ENCODE data around the gene TNN.
A peak's percentile ranks its signal among the peaks of the same experiment; 100 is the strongest.

TNN gene

DNA sequence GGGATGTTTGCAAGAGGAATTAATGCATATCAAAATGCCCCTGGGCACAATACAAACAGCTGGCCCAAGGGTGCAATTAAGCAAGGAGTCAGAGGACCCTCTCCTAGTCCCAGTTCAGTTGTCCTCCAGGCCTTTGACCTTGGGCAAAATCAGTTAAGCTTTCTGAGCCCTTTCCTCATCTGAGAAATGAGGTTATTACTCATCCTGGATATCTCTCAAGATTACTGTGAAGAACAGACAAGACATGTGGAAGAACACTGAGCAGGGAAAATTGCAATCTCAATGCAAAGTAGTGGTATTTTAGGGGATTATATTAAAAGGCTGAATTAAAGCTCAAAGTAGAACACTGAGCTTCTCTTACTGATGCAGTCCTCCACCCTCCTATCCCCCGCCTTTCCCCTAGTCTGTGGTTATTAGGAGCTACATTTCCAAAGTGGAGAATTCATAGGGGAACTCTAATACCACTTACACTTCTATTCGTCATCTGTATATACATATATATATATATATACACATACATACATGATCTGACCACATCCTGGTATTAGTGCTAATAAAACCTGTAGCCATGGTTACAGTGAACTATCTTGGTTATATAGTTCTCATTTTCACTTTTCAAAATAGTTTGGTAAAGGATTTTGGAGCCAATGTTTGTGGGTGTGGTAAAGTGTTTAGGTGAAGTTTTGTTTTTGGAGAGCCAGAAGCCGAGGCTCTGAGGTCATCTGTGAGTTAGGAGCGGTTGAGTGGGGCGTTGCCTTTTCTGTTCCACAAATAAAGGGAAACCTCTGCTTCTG is 106.9 kb downstream of the TNN start:
- peak; percentile 25 for DNase-seq (ENCODE audit: low spot score)

DNA sequence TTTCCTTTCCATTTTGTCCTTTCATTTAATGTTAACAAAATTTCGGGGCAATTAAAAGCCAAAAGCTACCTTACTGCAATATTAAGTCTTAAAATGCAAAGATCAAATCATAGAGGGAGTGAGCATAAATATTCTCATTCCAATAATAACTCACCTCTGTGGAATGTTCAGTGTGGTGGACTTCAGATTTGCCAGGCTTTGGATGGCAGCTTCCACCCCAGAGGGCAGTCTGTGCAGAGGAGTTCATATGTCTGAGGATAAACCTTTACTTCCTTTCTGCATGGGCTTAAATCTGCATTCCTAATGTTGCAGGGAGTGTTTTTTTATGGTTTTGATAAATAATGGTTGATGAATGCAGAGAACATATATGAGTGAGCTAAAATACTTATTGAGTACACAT is 108.6 kb downstream of the TNN start:
- DNase-seq (ENCODE audit: low spot score), result no peak

DNA sequence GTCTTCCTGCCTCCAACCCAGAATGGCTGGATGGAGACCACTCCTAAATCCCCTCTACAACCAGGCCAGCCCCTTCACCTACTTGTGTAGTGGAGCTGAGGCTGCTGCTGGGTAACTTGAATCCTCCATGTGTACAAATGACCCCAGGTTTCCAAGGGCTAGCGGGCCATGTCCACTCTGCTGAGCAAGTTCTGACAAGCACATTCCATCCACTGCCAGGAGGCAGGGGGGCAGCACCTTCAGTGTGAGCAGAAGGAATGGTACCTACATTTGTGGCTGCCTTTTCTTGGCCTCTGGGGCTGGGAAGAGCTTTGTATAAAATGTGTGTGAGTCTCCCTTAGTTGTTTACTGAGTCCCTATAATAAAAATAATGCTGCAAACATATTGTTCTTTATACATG is 110.4 kb downstream of the TNN start:
- DNase-seq (ENCODE audit: low spot score), result no peak

DNA sequence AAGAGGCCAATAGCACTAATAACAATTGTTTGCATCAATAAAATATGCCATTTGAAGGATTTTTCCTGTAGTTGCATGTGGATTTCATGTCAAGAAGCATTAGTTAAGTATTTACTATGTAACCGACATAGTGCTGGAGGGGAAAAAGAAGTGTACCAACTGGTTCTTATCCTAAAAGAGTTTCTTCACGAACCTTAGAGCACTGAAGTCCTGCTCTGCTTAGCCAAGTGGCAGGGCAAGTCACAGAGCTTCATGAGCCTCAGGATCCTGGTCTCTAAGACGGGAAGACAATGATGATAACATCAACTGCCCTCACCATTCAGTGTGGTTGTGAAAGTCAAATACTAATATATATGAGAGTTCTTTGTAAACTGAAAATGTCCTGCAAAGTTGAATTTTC is 110.8 kb downstream of the TNN start:
- no peak for DNase-seq (ENCODE audit: low spot score)

DNA sequence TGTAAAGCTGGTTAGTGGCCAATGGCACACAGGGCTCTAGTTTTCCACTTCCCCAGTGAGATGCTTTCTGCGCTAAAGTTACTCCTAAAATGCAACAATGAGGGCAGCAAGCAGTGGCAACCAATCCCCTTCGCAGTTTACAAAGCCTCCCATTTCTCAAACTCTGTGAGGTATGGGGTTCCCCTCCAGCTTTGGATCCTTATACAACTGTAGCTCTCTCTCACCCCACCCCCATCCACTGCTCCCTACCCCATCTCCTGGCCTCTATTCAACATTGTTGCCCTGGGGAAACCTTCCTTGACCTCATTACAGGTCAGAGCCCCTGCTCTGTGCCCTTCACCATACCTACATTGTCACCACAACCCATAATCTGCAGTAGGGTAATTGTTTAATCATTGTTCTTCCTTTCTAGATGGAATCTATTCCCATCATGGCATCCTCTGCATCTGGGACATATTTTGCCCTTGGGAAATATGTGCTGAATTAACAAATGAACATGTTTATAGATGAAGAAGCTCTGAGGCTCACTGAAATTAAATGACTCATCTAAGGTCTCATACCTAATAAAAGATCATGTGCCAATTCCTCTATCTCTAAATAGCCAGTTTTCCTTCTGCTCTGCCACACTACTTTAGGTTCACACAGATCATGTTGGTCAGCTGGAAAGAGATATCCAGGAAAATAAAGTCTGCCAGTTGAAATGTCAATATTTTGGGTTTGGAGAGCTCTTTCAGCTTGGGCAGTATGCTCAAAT is 112.4 kb downstream of the TNN start:
- no peak for DNase-seq (ENCODE audit: low spot score)

DNA sequence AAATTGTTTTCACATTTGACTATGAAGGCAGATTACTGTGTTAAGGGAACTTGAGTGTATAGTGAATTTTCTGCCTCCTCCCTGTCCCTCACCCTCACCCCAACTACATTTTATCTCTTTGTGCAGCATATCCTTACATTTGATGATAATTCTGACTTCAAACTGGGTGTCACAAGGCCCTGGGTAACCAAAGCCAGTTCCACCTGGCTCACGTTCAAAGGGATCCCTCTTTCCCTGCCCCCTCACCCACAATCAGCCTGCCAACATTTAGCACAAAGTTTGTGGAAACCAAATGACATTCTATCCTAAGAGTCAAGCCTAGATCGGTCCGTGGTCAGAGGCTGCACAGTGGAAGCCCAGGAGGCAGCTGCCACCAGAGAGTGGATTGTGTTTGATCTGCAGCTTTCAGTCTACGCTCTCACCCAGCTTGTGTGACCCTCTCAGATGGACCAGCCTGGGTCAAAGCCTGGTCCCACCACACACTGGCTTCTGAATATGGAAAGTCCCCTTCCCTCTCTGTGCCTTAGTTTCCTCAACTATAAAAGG is 114.6 kb downstream of the TNN start:
- DNase-seq (ENCODE audit: low spot score), result no peak

DNA sequence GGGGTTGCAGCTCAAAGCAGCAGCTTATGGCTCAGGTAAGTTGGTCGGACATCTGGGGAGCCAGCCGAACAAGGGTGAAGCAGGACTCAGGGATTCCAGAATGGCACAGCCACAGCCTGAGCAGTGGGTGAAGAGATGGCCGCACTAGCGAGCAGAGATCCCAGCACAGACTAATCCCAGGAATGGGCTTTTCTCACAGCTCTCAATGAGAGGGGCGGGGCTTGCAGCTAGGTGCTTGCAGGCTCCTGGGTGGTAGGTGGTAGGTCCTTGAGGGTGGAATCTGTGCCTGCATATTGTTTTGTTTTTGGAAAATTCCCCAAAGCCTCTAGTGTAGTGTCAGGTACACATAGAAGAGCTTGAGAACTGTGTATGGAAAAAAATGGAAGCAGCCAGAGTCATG is 116.0 kb downstream of the TNN start:
- no peak for DNase-seq (ENCODE audit: low spot score)

DNA sequence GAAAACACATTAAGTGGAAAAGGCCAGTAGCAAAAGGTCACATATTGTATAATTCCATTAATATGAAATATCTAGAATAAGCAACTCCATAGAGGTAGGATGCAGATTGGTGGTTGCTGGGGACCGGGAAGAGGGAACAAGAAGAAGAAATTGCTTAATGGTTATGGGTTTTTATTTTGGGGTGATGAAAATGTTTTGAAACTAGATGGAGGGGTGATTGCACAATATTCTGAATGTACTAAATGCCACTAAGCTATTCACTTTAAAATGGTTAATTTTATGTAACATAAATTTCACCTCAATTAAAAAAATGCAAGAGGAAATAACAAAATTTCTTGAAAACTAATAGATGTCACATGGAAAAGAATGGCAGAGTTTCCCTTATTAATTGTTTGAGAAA is 118.3 kb downstream of the TNN start:
- DNase-seq (ENCODE audit: low spot score), result no peak

DNA sequence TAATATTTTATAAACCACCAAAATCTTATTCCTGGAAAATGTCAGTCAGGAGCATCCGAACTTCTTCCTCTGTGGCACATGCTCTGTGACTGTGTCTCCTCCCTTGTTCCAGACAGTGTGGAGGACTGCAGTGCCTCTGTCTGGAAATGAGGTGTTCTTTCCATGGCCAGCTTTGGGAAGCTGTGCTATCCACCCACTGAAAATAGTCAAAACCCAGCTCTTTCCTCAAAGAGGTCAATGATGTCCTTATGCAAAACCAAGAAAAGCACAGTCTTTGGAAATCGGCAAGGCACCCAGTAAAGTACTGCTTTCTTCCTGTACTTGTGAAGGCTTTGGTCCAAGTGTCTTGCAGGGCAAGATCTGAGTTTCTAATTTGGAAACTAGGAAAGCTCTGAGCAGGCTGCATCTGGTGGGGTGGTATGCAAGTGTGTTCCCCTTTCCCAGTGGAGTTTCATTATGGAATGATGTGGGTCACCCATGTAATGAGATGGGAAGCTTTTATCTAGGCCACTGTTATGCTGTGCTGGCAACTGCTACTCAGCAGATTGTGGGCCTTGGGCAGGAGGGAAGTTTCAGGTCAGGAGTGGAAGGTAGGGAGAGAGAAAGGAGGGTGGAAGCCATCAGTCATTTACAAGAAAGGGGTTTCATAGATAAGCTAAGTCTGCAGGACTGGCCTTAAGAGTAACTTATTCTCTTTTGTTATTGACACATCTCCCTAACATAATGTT is 119.0 kb downstream of the TNN start:
- no peak for DNase-seq (ENCODE audit: low spot score)

DNA sequence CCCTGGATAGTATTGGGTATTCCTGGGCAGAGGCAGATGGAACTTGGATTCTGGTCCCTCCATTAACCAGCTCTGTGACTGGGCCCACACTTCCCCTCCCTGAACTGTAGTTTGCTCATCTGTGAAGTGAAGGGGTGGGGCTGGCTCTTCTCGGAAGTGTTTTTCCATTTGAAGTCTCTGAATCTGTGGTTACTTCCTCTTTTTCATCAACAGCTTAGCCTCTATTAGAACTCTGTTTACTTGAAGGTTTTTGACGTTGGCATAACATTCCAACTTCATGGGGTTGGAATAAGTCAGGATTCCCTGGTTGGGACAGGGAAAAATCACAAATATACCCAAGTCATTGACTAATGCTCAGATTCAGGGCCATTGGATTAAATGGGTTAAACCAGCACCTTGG is 121.3 kb downstream of the TNN start:
- peak; percentile 74 for DNase-seq (ENCODE audit: low spot score)

DNA sequence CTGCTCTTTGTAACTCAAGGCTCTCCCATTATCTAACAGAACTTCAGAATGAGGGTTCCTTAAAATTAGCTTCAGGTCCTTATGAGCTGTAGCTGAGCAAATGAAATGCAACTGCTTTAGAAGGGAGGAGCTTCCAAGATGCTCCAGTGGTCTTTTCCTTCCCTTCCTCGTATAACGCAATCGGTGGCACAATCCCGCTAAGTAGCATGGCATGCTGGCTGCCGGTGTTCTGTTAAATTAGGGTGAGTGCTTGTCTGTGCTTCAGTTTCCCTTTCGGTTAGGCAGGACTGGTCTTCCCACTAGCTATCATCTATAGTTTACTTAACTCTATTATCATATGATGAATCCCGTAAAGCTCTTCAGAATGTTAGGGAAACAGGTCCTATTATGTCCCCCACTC is 124.0 kb downstream of the TNN start:
- peak; percentile 38 for DNase-seq (ENCODE audit: low spot score)

DNA sequence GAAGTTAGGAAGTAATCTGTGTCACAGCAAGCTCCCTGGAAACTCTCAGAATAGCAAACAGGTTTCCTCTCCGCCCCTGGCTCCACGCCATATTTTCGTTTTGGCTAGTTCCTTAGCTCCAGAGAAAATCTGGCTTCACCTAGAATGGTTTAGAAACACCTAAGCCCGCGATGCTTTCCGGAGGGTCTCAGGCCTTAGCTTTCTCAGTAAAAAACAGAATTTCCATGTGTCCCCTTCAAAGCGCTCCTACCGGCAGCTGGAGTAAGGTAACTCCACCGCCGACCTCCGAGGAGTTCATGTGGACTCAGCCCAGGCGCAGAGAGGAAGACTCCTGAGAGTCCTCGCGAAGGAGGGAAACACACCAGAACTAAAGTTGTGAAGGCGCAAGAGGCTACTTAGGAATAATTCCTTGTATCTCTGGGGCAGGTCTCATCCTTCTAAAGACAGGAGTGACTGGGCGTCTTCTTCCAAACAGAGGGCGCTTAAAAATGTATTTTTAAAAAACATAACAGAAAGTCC is 124.5 kb downstream of the TNN start:
- peak; percentile 25 for DNase-seq (ENCODE audit: low spot score)

DNA sequence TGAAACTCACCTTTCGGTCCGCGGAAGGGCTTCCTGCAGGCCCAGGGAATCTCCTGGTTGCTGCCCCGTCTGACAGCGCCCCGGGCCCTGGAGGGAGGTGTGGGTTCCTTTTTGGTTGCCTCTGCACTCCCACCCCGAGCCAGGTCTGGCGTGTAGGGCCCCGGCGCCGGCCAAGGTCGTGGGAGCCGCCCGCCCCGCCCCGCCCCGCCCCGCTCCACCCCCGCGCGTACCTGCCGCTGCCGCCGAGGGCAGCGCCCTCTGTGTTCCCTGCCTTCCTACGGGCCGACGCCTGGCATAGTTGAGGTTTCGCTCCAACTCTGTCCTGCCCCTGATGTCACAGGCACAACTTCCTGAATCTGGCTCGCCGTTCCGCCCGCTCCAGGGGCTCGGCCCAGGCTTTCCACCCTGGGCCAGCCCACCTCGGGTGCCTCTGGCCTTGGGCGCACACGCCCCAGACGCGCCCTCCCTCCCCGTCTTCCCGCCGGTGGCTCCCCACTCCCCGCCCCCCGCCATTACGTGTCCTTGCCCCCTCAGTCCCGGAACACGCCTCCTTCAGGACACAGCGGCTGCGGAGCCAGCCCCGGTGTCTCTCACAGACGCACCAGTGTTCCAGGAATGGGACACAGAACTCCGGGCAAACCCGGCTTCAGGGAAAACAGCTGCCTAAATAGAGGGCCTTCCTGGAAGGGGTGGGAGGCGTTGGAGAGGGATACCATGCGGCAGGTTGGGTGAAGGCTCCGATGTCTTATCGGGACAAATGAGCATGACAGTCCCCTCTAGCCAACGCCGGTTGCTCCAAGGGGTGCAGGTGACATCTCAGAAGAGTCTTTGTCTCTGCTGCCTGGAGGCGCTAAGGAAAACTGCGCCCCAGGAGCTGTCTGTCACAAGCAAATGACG is 125.2 kb downstream of the TNN start, which contains the start of gene KIAA0040:
TSS of gene KIAA0040 (minus strand) at position 147 of the 897 bp plus-strand sequence. CDS start 31,763 bp downstream, outside the sequence.
- peak; percentile 52 for DNase-seq (ENCODE audit: low spot score)

DNA sequence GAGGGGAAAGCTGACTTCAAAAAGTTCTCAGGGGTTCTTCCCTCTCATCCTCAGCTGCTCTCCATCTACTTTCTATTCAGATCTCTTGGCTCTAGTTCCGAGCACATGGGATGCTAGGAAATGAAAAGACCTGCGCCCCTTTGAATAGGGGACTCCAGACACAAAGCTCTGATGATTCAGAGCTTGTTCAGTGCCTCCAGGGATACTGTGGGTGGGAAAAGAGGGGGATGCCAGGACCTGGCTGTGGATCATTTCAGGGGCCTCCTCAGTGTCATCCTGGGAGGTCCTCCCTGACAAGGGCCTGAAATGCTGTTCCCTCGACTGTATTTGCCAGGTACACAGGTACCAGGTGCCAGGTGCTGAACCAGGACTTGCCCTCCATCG is 125.9 kb downstream of the TNN start:
- no peak for DNase-seq (ENCODE audit: low spot score)

DNA sequence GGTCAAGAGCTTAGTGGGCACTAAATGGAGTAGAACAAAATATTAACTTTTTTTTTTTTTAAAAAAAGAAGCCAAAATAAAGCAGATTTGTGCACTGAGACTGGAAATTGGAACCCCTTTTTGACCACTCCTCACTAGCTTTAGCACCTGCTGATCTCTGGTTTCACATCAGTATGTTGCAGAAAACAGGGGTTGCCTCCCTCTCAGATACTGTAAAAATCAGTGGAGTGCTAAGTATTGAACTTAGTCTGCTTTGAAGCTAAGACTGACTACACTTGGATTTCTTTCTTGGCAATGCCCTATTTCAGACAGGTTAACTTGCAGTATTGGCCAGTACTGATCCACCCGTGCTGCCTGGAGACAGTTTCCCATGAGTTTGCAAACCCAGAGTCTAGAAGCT is 127.6 kb downstream of the TNN start:
- DNase-seq (ENCODE audit: low spot score), result no peak

DNA sequence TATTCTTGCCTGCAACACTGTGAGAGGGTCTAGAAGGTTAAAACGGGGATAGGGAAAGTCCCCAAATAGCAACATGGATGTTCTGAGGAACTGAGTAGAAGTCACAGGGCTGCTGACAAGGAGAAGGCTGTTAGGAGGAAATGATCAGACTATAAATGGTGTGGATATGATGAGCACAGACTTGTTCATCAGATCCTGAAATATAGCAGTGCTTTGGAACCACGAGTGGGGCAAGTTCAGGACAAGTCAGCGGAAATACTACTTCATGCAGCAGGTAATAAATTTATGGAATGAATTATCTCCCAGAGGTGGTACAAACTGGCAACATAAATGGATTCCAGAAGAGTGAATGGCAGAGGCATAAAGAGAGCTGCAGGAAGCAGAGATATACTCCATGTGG is 128.2 kb downstream of the TNN start:
- DNase-seq (ENCODE audit: low spot score), result no peak

DNA sequence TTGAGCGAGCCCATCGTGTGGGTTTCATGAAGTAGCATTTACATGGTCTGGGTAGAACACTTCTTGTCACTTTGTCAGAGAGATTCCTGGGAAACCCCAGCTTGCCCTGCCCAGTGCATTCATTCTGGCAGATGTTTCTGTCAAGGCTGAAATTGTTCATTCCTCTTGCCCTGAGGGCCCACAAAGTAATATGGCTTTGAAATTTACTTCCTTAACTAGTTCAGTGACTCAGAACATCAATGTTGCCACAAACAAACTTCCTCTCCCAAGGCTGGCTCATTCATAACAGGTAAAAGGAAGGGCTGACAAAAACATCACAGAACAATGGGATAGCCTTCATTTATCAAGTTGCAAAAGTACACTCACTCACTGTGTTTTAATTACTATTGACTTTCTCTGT is 129.9 kb downstream of the TNN start:
- DNase-seq (ENCODE audit: low spot score), result peak; percentile 23
